ENCODE results near the gene USP7.

GRCh38 chr16:9012330-9012729 is 48.6 kb upstream of the USP7 start:
- TF ChIP-seq POLR2A (IDR thresholded peaks at IDR 0.05) (no peak), CTCF (IDR thresholded peaks at IDR 0.05) (no peak)
